ENCODE data around the gene SULT1E1.
"Not testable (repeated sequence)": the region's sequence is repeated elsewhere in the genome, so short reads cannot be mapped to it uniquely, and the experiment has no call there.

SULT1E1 gene

GRCh38 chr4:69829678-69830077 is 30.3 kb downstream of the SULT1E1 start:
- Mint-ChIP-seq H3K36me3 (ENCODE audit: low read depth) (no peaks in the 10 kb centered on the region), H3K4me1 (peaks cover 6% of the 10 kb centered on the region), H3K9me3 (peaks cover 4% of the 10 kb centered on the region), H3K4me3 (no peak overlapping the region), H3K27ac (no peak overlapping the region), H3K27me3 (ENCODE audit: low read depth, poor library complexity) (no peaks in the 10 kb centered on the region)
- no peak for DNase-seq
- TF ChIP-seq CTCF (IDR thresholded peaks at IDR 0.05) = no peak

- Mint-ChIP-seq H3K27me3 (ENCODE audit: low read depth, poor library complexity) (no peaks in the 10 kb centered on the region), H3K9me3 (peaks cover 4% of the 10 kb centered on the region), H3K27ac (no peak overlapping the region), H3K4me3 (no peak overlapping the region), H3K4me1 (peaks cover 6% of the 10 kb centered on the region), H3K36me3 (ENCODE audit: low read depth) (no peaks in the 10 kb centered on the region)
- no peak for DNase-seq
- TF ChIP-seq CTCF (IDR thresholded peaks at IDR 0.05) = no peak
Measured at GRCh38 chr4:69828828-69829227, 31.1 kb downstream of the SULT1E1 start.

GRCh38 chr4:69825056-69825455 is 34.9 kb downstream of the SULT1E1 start:
- H3K4me3 Mint-ChIP-seq; H3K27me3 Mint-ChIP-seq (ENCODE audit: low read depth, poor library complexity); H3K27ac Mint-ChIP-seq; H3K4me1 Mint-ChIP-seq; H3K9me3 Mint-ChIP-seq; H3K36me3 Mint-ChIP-seq (ENCODE audit: low read depth); DNase-seq: not testable (repeated sequence)

- no peak for DNase-seq
- H3K4me3 Mint-ChIP-seq = no peak overlapping the region
- TF ChIP-seq CTCF (IDR thresholded peaks at IDR 0.05) = no peak
- H3K4me1 Mint-ChIP-seq = no peaks in the 10 kb centered on the region
- peaks cover 4% of the 10 kb centered on the region for H3K9me3 Mint-ChIP-seq
- H3K36me3 Mint-ChIP-seq (ENCODE audit: low read depth) = no peaks in the 10 kb centered on the region
- no peak overlapping the region for H3K27ac Mint-ChIP-seq
- no peaks in the 10 kb centered on the region for H3K27me3 Mint-ChIP-seq (ENCODE audit: low read depth, poor library complexity)
Measured at GRCh38 chr4:69823481-69824186, 36.3 kb downstream of the SULT1E1 start.

- no peak for DNase-seq
- Mint-ChIP-seq H3K36me3 (ENCODE audit: low read depth) (no peaks in the 10 kb centered on the region), H3K4me1 (no peaks in the 10 kb centered on the region), H3K4me3 (no peak overlapping the region), H3K27ac (no peak overlapping the region), H3K9me3 (peaks cover 4% of the 10 kb centered on the region), H3K27me3 (ENCODE audit: low read depth, poor library complexity) (no peaks in the 10 kb centered on the region)
- TF ChIP-seq CTCF (IDR thresholded peaks at IDR 0.05) = no peak
Measured at GRCh38 chr4:69823048-69823447, 36.9 kb downstream of the SULT1E1 start.

GRCh38 chr4:69822198-69822597 is 37.7 kb downstream of the SULT1E1 start:
- H3K9me3 Mint-ChIP-seq = peaks cover 4% of the 10 kb centered on the region
- no peak for TF ChIP-seq CTCF (IDR thresholded peaks at IDR 0.05)
- H3K36me3 Mint-ChIP-seq (ENCODE audit: low read depth) = no peaks in the 10 kb centered on the region

More at GRCh38 chr4:69822198-69822597, 37.7 kb downstream of the SULT1E1 start:
- H3K4me3 Mint-ChIP-seq = no peak overlapping the region
- no peak for DNase-seq
- no peak overlapping the region for H3K27ac Mint-ChIP-seq
- H3K27me3 Mint-ChIP-seq (ENCODE audit: low read depth, poor library complexity) = no peaks in the 10 kb centered on the region
- no peaks in the 10 kb centered on the region for H3K4me1 Mint-ChIP-seq

Data from nephron progenitor cell (in vitro differentiated cells).